ENCODE results near the gene ANP32B. TPM values are rescaled to one million over a fixed set of nuclear protein-coding genes. Genes with fewer than 3 reads are reported as not detected.

Gene ANP32B
- total RNA-seq, 2 experiments from 2014 or later: 317 to 335 TPM

DNA sequence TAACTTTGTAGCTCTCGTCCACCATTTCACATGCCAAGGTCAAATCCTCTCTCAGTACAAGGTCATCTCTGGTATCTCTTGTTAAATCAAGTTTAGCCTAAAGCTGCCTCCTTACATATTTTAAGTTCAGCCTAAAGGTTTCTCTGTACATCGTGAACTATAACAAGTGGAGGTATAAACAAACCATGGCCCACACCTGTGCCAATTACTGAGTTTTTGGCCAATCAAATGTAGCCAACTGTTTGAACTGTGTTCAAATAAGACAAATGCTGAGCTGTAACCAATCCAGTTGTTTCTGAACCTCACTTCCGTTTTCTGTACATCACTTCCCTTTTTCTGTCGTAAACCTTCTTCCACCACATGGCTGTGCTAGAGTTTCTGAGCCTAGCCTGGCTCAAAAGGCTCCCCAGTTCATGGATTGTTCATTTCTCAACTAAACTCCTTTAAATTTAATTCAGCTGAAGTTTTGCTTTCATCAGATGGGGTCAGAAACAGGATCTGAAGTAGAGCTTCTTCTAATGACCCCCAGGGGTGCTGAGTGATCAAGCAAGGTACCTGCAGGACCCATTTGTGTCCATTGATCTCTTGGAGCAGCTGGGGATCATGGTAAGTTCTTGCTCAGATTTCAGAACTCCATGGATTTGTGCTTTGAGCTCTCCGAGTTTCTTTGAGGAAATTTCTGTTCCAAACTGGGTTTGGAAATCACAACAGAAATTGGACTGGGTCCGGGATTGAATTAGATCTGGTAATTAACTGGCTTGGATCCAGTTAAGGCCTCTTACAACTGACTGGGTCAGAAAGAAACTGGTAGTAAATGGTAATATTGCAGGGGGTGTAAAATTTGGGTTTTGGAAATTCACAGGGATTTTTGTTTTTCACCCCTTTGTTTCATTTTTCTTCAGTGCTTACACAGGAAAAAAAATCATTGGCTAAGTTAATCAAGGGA, 62.4 kb downstream of the ANP32B start:
- Mint-ChIP-seq H3K9me3 (peaks cover 4% of the 10 kb centered on the region), H3K27me3 (no peaks in the 10 kb centered on the region), H3K4me3 (peak overlapping the region; percentile 79), H3K4me1 (peaks cover 49% of the 10 kb centered on the region), H3K36me3 (ENCODE audit: low read depth) (peaks cover 16% of the 10 kb centered on the region), H3K27ac (peak overlapping the region; percentile 82)
- ChIA-PET CTCF (interaction anchor here (0.8 to 5.0 kb wide), 13 partner anchors 9 to 218 kb away, joined by 3 to 48 read pairs (median 3); partner anchors contain the start of genes NANS, TBC1D2, TRIM14 and TRMO), POLR2A (interaction anchor here (1.0 to 5.4 kb wide), 16 partner anchors 11 to 211 kb away, joined by 3 to 66 read pairs (median 4); partner anchors contain the start of genes ANP32B, NANS, TBC1D2 and TRIM14)
- peak; percentile 44 for DNase-seq

DNA sequence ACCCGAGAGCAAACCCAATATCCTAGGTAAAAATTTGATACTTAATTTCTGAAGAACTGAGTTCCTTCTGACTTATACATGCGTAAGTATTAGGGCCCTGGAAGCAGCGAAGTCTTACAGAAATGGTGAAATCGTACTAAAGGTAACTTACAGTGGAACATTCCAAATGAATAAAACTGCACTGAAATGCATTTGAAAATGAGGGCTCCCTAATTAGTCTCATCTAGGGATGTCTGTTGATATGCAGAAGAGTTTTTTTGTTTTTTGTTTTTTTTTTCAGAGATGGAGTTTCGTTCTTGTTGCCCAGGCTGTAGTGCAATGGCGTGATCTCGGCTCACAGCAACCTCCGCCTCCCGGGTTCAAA, 63.0 kb downstream of the ANP32B start:
- peak overlapping the region; percentile 79 for H3K4me3 Mint-ChIP-seq
- CTCF ChIA-PET: interaction anchor here (0.8 to 5.0 kb wide), 9 partner anchors 9 to 218 kb away, joined by 3 to 48 read pairs (median 4); partner anchors contain the start of genes NANS and TRMO
- no peak for DNase-seq
- peaks cover 16% of the 10 kb centered on the region for H3K36me3 Mint-ChIP-seq (ENCODE audit: low read depth)
- peaks cover 51% of the 10 kb centered on the region for H3K4me1 Mint-ChIP-seq
- POLR2A ChIA-PET: interaction anchor here (1.0 to 5.4 kb wide), 12 partner anchors 10 to 210 kb away, joined by 3 to 66 read pairs (median 4); partner anchors contain the start of genes ANP32B, NANS, TBC1D2 and TRIM14
- H3K9me3 Mint-ChIP-seq: peaks cover 4% of the 10 kb centered on the region
- peak overlapping the region; percentile 82 for H3K27ac Mint-ChIP-seq
- no peaks in the 10 kb centered on the region for H3K27me3 Mint-ChIP-seq

DNA sequence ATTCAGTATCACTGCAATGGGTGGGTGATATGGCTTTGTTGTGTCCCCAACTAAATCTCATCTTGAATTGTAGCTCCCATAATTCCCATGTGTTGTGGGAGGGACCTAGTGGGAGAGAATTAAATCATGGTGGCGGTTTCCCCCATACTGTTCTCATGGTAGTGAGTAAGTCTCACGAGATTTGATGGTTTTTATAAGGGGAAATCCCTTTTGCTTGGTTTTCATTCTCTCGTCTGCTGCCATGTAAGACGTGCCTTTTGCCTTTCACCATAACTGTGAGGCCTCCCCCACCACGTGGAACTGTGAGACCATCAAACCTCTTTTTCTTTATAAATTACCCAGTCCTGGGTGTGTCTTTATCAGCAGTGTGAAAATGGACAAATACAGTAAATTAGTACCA, 63.9 kb downstream of the ANP32B start:
- peaks cover 4% of the 10 kb centered on the region for H3K9me3 Mint-ChIP-seq
- H3K4me1 Mint-ChIP-seq: peaks cover 60% of the 10 kb centered on the region
- H3K4me3 Mint-ChIP-seq: no peak overlapping the region
- H3K27ac Mint-ChIP-seq: no peak overlapping the region
- no peaks in the 10 kb centered on the region for H3K27me3 Mint-ChIP-seq
- ChIA-PET POLR2A (interaction anchor here (1.6 to 5.4 kb wide), 4 partner anchors 9 to 209 kb away, joined by 3 to 66 read pairs (median 38); partner anchors contain the start of genes NANS, TBC1D2 and TRMO), CTCF (interaction anchor here (0.8 to 5.0 kb wide), 5 partner anchors 9 to 125 kb away, joined by 3 to 48 read pairs (median 4); partner anchors contain the start of genes NANS and TRMO)
- no peak for DNase-seq
- H3K36me3 Mint-ChIP-seq (ENCODE audit: low read depth): peaks cover 16% of the 10 kb centered on the region

DNA sequence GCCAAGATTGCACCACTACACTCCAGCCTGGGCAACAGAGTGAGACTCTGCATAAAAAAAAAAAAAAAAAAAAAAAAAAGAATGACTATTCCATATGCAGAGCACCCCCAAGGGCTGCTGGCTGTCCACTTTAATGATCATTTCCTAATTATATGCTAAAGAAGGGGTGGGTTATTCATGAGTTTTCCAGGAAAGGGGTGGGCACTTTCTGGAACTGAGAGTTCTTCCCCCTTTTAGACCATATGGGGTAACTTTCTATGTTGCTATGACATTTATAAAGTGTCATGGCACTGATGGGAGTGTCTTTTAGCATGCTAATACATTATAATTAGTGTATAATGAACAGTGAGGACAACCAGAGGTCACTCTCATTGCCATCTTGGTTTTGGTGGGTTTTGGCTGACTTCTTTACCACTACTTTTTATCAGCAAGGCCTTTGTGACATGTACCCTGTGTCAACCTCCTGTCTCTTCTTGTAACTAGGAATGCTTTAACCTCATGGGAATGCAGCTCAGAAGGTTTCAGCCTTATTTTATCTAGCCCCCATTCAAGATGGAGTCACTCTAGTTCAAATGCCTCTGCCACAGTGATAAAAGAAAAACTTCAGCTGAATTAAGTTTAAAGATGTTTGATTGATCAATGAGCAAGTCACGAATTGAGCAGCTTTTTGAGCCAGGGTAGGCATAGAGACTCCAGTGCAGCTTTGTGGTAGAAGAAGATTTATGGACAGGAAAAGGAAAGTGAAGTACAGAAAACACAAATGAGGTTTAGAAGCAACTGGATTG, 66.3 kb downstream of the ANP32B start:
- POLR2A ChIA-PET: interaction anchor here (0.7 to 1.6 kb wide), 3 partner anchors 9 to 206 kb away, joined by 3 to 8 read pairs (median 5); partner anchors contain the start of genes ANP32B and TBC1D2
- CTCF ChIA-PET: interaction anchor here (1.1 to 5.0 kb wide), 2 partner anchors 7 to 149 kb away, joined by 3 to 48 read pairs; partner anchors contain the start of gene NANS
- no peak for DNase-seq
- peaks cover 62% of the 10 kb centered on the region for H3K4me1 Mint-ChIP-seq
- no peak overlapping the region for H3K4me3 Mint-ChIP-seq
- no peak overlapping the region for H3K27ac Mint-ChIP-seq
- peaks cover 4% of the 10 kb centered on the region for H3K9me3 Mint-ChIP-seq
- peaks cover 21% of the 10 kb centered on the region for H3K36me3 Mint-ChIP-seq (ENCODE audit: low read depth)
- no peaks in the 10 kb centered on the region for H3K27me3 Mint-ChIP-seq

DNA sequence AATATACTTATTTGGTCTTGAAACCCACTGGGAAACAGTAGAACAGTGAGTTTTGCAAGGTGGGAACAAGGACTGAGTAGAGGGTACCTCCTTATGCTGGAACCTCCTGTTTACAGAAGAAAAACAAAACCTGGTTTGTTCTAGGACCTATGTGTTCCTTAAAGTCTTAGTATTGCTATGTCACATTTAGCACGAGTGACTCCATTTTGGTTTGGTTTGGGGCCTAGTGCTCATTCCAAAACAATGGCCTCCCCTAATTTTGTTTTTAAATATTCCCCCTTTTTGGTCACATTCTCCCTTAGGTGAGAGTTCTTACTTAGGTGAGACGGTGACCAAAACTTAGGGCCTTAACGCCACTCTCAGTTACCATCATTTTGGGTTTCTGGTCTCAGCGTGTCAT, 67.2 kb downstream of the ANP32B start:
- Mint-ChIP-seq H3K4me3 (no peak overlapping the region), H3K9me3 (no peaks in the 10 kb centered on the region), H3K27me3 (no peaks in the 10 kb centered on the region), H3K27ac (no peak overlapping the region), H3K4me1 (peaks cover 60% of the 10 kb centered on the region), H3K36me3 (ENCODE audit: low read depth) (peaks cover 18% of the 10 kb centered on the region)
- ChIA-PET CTCF (no interaction called here), POLR2A (interaction anchor here (1.6 kb wide), 1 partner anchor 205 kb away, joined by 8 read pairs; the partner anchor contains the start of gene TBC1D2)
- no peak for DNase-seq

DNA sequence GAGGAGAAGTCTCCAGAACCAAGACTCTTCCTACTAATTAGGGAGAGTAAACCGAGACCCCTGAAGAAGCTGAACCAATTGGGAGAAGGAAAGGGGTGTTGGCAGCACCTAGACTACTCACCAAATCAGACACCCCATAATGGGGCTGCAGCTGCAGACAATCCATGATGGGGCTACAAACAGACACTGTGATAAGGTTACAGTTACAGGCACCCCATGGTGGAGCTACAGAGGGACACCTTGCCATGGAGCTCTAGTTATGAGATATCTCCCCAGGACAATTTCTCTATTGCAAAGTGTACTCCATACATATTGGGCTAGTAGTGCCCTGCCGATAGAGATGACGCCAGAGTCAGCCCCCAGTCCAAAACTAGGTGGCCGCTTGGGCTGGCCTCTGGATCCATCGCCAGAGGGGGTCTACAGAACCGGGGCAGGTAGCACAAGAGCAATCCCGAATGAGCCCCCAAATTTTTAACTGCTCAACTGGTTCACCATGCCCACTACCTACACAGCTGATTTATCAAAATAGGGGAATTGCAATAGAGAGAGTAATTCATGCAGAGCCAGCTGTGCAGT, 71.3 kb downstream of the ANP32B start:
- CTCF ChIA-PET: interaction anchor here (1.1 to 5.8 kb wide), 3 partner anchors 8 to 20 kb away, joined by 4 to 48 read pairs (median 8); no protein-coding TSS in a partner anchor
- POLR2A ChIA-PET: interaction anchor here (1.0 to 6.0 kb wide), 2 partner anchors 8 to 202 kb away, joined by 3 to 66 read pairs; no protein-coding TSS in a partner anchor
- no peak overlapping the region for H3K4me3 Mint-ChIP-seq
- no peak for DNase-seq
- no peak overlapping the region for H3K27ac Mint-ChIP-seq
- no peaks in the 10 kb centered on the region for H3K27me3 Mint-ChIP-seq
- H3K36me3 Mint-ChIP-seq (ENCODE audit: low read depth): peaks cover 6% of the 10 kb centered on the region
- H3K4me1 Mint-ChIP-seq: peaks cover 45% of the 10 kb centered on the region
- no peaks in the 10 kb centered on the region for H3K9me3 Mint-ChIP-seq

DNA sequence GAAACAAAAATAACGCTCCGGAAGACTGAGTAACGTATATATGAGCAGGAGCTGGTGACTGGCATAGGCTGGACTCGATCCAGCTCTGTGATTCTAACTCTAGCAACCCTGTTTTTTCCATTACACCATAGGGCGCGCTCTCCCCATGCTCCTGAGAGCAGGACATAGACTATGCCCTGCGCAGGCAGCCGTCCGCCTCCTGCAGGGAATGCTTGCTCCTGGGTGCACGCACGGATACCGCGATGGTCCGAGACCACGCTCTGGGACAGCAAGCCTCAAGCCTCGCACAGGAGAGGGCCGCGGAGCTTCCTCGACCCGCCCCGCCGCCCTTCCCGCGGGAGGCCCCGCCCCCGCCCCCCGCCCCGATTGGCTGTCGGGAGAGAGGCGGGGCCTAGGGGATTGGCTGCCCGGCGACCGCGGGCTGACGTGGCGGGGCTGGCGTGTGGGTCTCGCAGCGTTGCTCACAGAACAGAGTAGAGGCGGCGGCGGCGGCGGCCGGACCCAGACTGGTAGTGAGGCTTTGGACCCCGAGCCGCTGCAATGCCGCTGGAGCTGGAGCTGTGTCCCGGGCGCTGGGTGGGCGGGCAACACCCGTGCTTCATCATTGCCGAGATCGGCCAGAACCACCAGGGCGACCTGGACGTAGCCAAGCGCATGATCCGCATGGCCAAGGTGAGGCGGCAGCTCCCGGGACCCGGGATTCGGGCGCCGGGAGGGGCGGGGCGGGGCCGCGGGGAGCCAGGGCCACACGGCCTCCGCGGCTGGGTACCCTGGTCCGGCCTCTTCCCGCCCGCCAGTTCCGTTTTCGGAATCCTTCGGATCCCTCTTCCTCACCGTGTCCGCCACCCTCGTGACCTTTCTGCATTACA, 73.4 kb downstream of the ANP32B start, which contains the start of gene NANS:
TSS of gene NANS (plus strand) at position 464 of the 869 bp plus-strand sequence. CDS start at position 541, 77 bp downstream.
- H3K4me1 Mint-ChIP-seq: peaks cover 37% of the 10 kb centered on the region
- H3K27me3 Mint-ChIP-seq: no peaks in the 10 kb centered on the region
- peak within 1 kb of the TSS; percentile 92 for H3K27ac Mint-ChIP-seq
- POLR2A ChIA-PET: interaction anchor here (0.7 to 6.0 kb wide), 25 partner anchors 9 to 202 kb away, joined by 3 to 66 read pairs (median 5); partner anchors contain the start of genes ANP32B, CORO2A, TBC1D2 and TRIM14
- H3K36me3 Mint-ChIP-seq (ENCODE audit: low read depth): peaks cover 13% of the 10 kb centered on the region
- DNase-seq: peak; percentile 94
- H3K9me3 Mint-ChIP-seq: no peaks in the 10 kb centered on the region
- H3K4me3 Mint-ChIP-seq: peak within 1 kb of the TSS; percentile 97
- CTCF ChIA-PET: interaction anchor here (0.8 to 5.8 kb wide), 6 partner anchors 10 to 200 kb away, joined by 4 to 48 read pairs (median 15); partner anchors contain the start of genes TBC1D2 and TRMO

DNA sequence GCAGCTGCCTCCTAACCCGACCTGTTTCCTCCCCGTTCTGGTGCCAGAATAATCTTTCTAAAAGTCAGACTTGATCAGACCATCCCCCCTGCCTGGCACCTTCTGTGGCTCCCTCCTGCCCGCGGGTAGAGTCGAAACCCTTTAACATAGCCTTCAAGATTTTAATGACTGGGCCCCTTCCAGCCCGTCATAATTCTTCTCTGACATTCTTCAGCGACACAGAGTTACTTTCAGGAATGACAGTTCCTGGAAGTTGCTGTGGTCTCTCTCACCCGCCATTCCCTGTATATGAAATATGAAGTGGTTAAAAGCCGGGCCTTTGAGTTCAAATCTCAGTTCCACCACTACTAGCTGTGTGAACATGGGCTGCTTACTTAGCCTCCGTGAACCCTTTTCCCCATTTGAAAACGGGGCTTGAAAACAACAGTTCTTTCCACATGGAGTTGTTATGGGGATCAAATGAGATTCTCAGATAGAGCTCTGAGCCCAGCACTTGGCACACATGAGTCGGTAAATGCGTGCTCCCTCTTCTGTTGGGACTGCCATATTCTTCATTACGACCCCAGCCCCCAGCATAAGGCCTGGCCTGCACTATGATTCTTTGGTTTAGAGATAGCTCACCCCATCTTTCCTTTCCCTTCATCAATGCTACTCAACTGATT, 74.1 kb downstream of the ANP32B start:
- peaks cover 16% of the 10 kb centered on the region for H3K36me3 Mint-ChIP-seq (ENCODE audit: low read depth)
- H3K9me3 Mint-ChIP-seq: no peaks in the 10 kb centered on the region
- peak overlapping the region; percentile 92 for H3K27ac Mint-ChIP-seq
- no peak for DNase-seq
- ChIA-PET CTCF (interaction anchor here (1.0 to 5.8 kb wide), 6 partner anchors 11 to 199 kb away, joined by 3 to 48 read pairs (median 15); partner anchors contain the start of genes TBC1D2 and TRMO), POLR2A (interaction anchor here (0.7 to 6.0 kb wide), 22 partner anchors 8 to 199 kb away, joined by 3 to 66 read pairs (median 5); partner anchors contain the start of genes ANP32B, CORO2A, TBC1D2 and TRIM14)
- H3K4me1 Mint-ChIP-seq: peaks cover 33% of the 10 kb centered on the region
- H3K4me3 Mint-ChIP-seq: peak overlapping the region; percentile 97
- no peaks in the 10 kb centered on the region for H3K27me3 Mint-ChIP-seq

DNA sequence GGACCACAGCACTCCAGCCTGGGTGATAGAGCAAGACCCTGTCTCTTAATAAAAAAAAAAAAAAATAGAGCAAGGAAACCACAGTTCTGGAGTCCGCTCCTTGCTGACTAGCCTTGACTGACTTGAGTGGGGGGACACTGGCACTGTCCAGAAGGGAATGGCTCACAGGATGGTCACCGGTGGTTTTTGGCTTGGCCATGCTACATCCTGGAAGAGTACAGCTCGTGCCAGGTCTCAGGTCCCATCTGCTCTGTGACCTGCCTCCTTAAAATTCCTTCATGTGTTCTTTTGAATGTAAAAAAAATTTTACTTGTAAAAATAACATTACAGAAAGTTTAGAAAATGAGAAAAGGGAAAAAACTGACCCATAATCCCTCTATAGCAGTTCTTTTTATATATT, 79.0 kb downstream of the ANP32B start:
- H3K27ac Mint-ChIP-seq: no peak overlapping the region
- H3K4me1 Mint-ChIP-seq: peaks cover 47% of the 10 kb centered on the region

DNA sequence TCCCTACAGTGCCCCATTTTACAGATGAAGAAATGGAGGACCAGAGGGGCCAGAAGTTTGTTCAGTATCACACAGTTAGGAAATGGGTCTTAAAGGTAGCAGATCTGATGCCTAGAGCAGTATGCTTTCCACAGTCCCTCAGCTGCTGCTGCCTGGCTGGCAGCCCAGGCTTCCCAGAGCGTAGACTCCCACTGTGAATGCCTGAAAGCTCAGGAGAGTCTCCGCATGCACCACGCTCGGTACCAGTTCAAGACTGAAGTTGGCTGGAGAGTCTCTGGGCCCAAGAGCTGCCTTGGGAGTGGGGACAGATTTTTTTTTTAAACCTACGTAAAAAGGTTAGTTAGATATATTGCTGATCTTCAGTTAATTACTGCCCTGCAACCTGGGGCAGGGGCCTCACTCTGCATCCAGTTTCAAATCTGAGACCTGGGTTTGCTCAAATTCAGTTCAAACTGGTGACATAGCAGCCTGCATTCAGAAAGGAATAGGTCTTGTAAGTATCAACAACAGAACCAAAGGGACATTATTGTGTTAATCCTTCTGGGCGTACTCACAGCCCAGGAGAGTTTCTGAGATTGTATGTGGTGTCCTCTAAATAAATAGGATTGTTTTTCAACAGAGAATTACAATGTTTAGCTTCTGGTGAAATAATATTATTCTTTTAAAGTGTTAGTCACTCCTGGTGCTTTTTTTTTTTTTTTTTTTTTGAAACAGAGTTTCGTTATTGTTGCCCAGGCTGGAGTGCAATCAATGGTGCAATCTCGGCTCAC, 81.7 kb downstream of the ANP32B start:
- POLR2A ChIA-PET: interaction anchor here (0.6 to 1.2 kb wide), 2 partner anchors 8 to 540 kb away, joined by 3 read pairs; no protein-coding TSS in a partner anchor
- DNase-seq: no peak
- Mint-ChIP-seq H3K4me1 (peaks cover 36% of the 10 kb centered on the region), H3K9me3 (no peaks in the 10 kb centered on the region), H3K27me3 (no peaks in the 10 kb centered on the region), H3K27ac (no peak overlapping the region), H3K4me3 (no peak overlapping the region), H3K36me3 (ENCODE audit: low read depth) (peaks cover 51% of the 10 kb centered on the region)
- CTCF ChIA-PET: interaction anchor here (1.0 kb wide), 1 partner anchor 9 kb away, joined by 6 read pairs; no protein-coding TSS in a partner anchor

More for the DNA sequence above, 79.0 kb downstream of the ANP32B start:
- Mint-ChIP-seq H3K36me3 (ENCODE audit: low read depth) (peaks cover 44% of the 10 kb centered on the region), H3K9me3 (no peaks in the 10 kb centered on the region), H3K27me3 (no peaks in the 10 kb centered on the region), H3K4me3 (no peak overlapping the region)
- ChIA-PET POLR2A (interaction anchor here (0.6 to 1.6 kb wide), 2 partner anchors 17 to 123 kb away, joined by 3 read pairs; no protein-coding TSS in a partner anchor), CTCF (no interaction called here)
- DNase-seq: no peak

All from activated CD4-positive, alpha-beta memory T cell treated with anti-CD3 and anti-CD28 coated beads, Interleukin-2, amount 10 ng/mL, durations not matched to agents 7 days and 5 days (primary cell).